ENCODE measurements around the gene CDK1. TPM values are rescaled to one million over a fixed set of nuclear protein-coding genes. Genes with fewer than 3 reads are reported as not detected.

CDK1 gene
- polyA plus RNA-seq, 1 experiment: 16.8 TPM

GRCh38 chr10:60807499-60807898 is 29.2 kb downstream of the CDK1 start:
- no peak for DNase-seq (ENCODE audit: low read depth)
- TF ChIP-seq CTCF (IDR thresholded peaks at IDR 0.05; ENCODE audit: insufficient read depth, low read depth, low read length): no peak
- H3K36me3 ChIP-seq (ENCODE audit: control insufficient read depth, insufficient read depth, low read length): no peaks in the 10 kb centered on the region
- H3K4me3 ChIP-seq (ENCODE audit: low read depth, low read length): no peak overlapping the region
- CTCF ChIA-PET: interaction anchor here (1.3 kb wide), 1 partner anchor 13 kb away, joined by 6 read pairs; no protein-coding TSS in a partner anchor
- H3K27me3 ChIP-seq (ENCODE audit: control insufficient read depth, insufficient read depth, low read length): no peaks in the 10 kb centered on the region
- POLR2A ChIA-PET: no interaction called here

GRCh38 chr10:60808036-60808435 is 29.8 kb downstream of the CDK1 start:
- CTCF ChIA-PET: interaction anchor here (0.7 to 1.3 kb wide), 4 partner anchors 11 to 160 kb away, joined by 3 to 6 read pairs (median 4); no protein-coding TSS in a partner anchor
- POLR2A ChIA-PET: no interaction called here
- DNase-seq (ENCODE audit: low read depth): no peak
- Histone ChIP-seq H3K36me3 (ENCODE audit: control insufficient read depth, insufficient read depth, low read length) (no peaks in the 10 kb centered on the region), H3K27me3 (ENCODE audit: control insufficient read depth, insufficient read depth, low read length) (no peaks in the 10 kb centered on the region), H3K4me3 (ENCODE audit: low read depth, low read length) (no peak overlapping the region)
- TF ChIP-seq CTCF (IDR thresholded peaks at IDR 0.05; ENCODE audit: insufficient read depth, low read depth, low read length): no peak

- ChIA-PET CTCF (no interaction called here), POLR2A (interaction anchor here (0.6 kb wide), 1 partner anchor 134 kb away, joined by 3 read pairs; no protein-coding TSS in a partner anchor)
- Histone ChIP-seq H3K27me3 (ENCODE audit: control insufficient read depth, insufficient read depth, low read length) (no peaks in the 10 kb centered on the region), H3K36me3 (ENCODE audit: control insufficient read depth, insufficient read depth, low read length) (no peaks in the 10 kb centered on the region), H3K4me3 (ENCODE audit: low read depth, low read length) (no peak overlapping the region)
- TF ChIP-seq CTCF (IDR thresholded peaks at IDR 0.05; ENCODE audit: insufficient read depth, low read depth, low read length): no peak
- DNase-seq (ENCODE audit: low read depth): peak; percentile 51
Measured at GRCh38 chr10:60809157-60809556, 30.9 kb downstream of the CDK1 start.

GRCh38 chr10:60810437-60811182 is 32.3 kb downstream of the CDK1 start:
- no peak for DNase-seq (ENCODE audit: low read depth)
- ChIA-PET POLR2A (no interaction called here), CTCF (no interaction called here)
- H3K4me3 ChIP-seq (ENCODE audit: low read depth, low read length): no peak overlapping the region
- H3K36me3 ChIP-seq (ENCODE audit: control insufficient read depth, insufficient read depth, low read length): no peaks in the 10 kb centered on the region
- no peaks in the 10 kb centered on the region for H3K27me3 ChIP-seq (ENCODE audit: control insufficient read depth, insufficient read depth, low read length)
- TF ChIP-seq CTCF (IDR thresholded peaks at IDR 0.05; ENCODE audit: insufficient read depth, low read depth, low read length): no peak

- POLR2A ChIA-PET: no interaction called here
- no peaks in the 10 kb centered on the region for H3K36me3 ChIP-seq (ENCODE audit: control insufficient read depth, insufficient read depth, low read length)
- no peak overlapping the region for H3K4me3 ChIP-seq (ENCODE audit: low read depth, low read length)
- peak; percentile 71 for DNase-seq (ENCODE audit: low read depth)
- no peaks in the 10 kb centered on the region for H3K27me3 ChIP-seq (ENCODE audit: control insufficient read depth, insufficient read depth, low read length)
- TF ChIP-seq CTCF (IDR thresholded peaks at IDR 0.05; ENCODE audit: insufficient read depth, low read depth, low read length): peak; percentile 70
- CTCF ChIA-PET: interaction anchor here (0.8 to 1.3 kb wide), 6 partner anchors 14 to 467 kb away, joined by 3 to 5 read pairs (median 3); no protein-coding TSS in a partner anchor
Measured at GRCh38 chr10:60816628-60817397, 38.5 kb downstream of the CDK1 start.
